Astrocyte (in vitro differentiated cells and primary cell): ENCODE measurements around the gene RPS10. TPM values are rescaled to one million over a fixed set of nuclear protein-coding genes. Genes with fewer than 3 reads are reported as not detected.

Source experiments
- DNase-seq: peaks from one replicate; pipeline ENCODE4 v3.0.0-alpha.2; 2010; ENCODE audit warnings: low read depth
- FAIRE-seq: peaks from 2 replicates; lab custom pipeline; 2011; peaks lifted over from hg19 to GRCh38; lab: Jason Lieb, UNC
- H2AFZ ChIP-seq: 2 replicates; pipeline ENCODE4 v1.6.0; 2012; ENCODE audit warnings: low read depth, low read length, inconsistent platforms
- H3K27ac ChIP-seq: 2 replicates; pipeline ENCODE4 v1.5.1; 2011; ENCODE audit warnings: low read depth, low read length, inconsistent platforms
- H3K27me3 ChIP-seq: 2 replicates; pipeline ENCODE4 v1.6.0; 2011; ENCODE audit warnings: low read length, inconsistent platforms; ENCODE audit not compliant: insufficient read depth
- H3K36me3 ChIP-seq: 2 replicates; pipeline ENCODE4 v1.5.1; 2011; ENCODE audit warnings: low read length, inconsistent platforms; ENCODE audit not compliant: insufficient read depth
- H3K4me1 ChIP-seq: 2 replicates; pipeline ENCODE4 v1.5.1; 2011; ENCODE audit warnings: low read length, inconsistent platforms; ENCODE audit not compliant: insufficient read depth
- H3K4me2 ChIP-seq: 2 replicates; pipeline ENCODE4 v1.6.0; 2012; ENCODE audit warnings: low read length, inconsistent platforms
- H3K4me3 ChIP-seq: 2 replicates; pipeline ENCODE4 v1.5.1; 2011; ENCODE audit warnings: low read depth, mild to moderate bottlenecking, low read length, inconsistent platforms; ENCODE audit not compliant: insufficient read depth
- H3K79me2 ChIP-seq: 2 replicates; pipeline ENCODE4 v1.6.0; 2012; ENCODE audit warnings: mild to moderate bottlenecking, low read length, inconsistent platforms; ENCODE audit not compliant: insufficient read depth
- H3K9ac ChIP-seq: 2 replicates; pipeline ENCODE4 v1.6.0; 2012; ENCODE audit warnings: mild to moderate bottlenecking, low read length, inconsistent platforms
- H3K9me3 ChIP-seq: 2 replicates; pipeline ENCODE4 v1.5.1; 2012; ENCODE audit warnings: low read depth, mild to moderate bottlenecking, low read length, inconsistent platforms; ENCODE audit not compliant: insufficient read depth
- H4K20me1 ChIP-seq: 2 replicates; pipeline ENCODE4 v1.6.0; 2012; ENCODE audit warnings: low read length, inconsistent platforms; ENCODE audit not compliant: insufficient read depth
- H3K27ac Mint-ChIP-seq: one replicate; pipeline ENCODE4 v1.8.0; 2021; ENCODE audit warnings: mild to moderate bottlenecking, mixed read lengths; ENCODE audit not compliant: unreplicated experiment
- H3K27me3 Mint-ChIP-seq: one replicate; pipeline ENCODE4 v1.8.0; 2021; ENCODE audit warnings: low read depth, mixed read lengths; ENCODE audit not compliant: unreplicated experiment
- H3K36me3 Mint-ChIP-seq: one replicate; pipeline ENCODE4 v1.8.0; 2021; ENCODE audit warnings: low read depth, mixed read lengths; ENCODE audit not compliant: unreplicated experiment
- H3K4me1 Mint-ChIP-seq: one replicate; pipeline ENCODE4 v1.8.0; 2021; ENCODE audit warnings: low read depth, mixed read lengths; ENCODE audit not compliant: unreplicated experiment
- H3K4me3 Mint-ChIP-seq: one replicate; pipeline ENCODE4 v1.8.0; 2021; ENCODE audit warnings: mild to moderate bottlenecking, moderate library complexity, mixed read lengths; ENCODE audit not compliant: unreplicated experiment
- H3K9me3 Mint-ChIP-seq: one replicate; pipeline ENCODE4 v1.8.0; 2021; ENCODE audit warnings: mild to moderate bottlenecking, mixed read lengths; ENCODE audit not compliant: unreplicated experiment
- CTCF ChIP-seq: IDR thresholded peaks from 2 replicates; pipeline ENCODE4 v1.5.1; 2011; ENCODE audit warnings: low read depth, mild to moderate bottlenecking, inconsistent platforms, low read length, moderate library complexity; ENCODE audit not compliant: insufficient read depth
- EZH2 ChIP-seq: IDR thresholded peaks from 2 replicates; pipeline ENCODE4 v1.6.1; 2012; ENCODE audit warnings: mild to moderate bottlenecking, low read length, inconsistent platforms; ENCODE audit not compliant: insufficient read depth
- total RNA-seq: library from RNA; stranded (reverse); gene quantifications from 2 replicates; pipeline ENCODE4 v1.2.1, GENCODE V29; 2021

The RPS10 gene
- total RNA-seq, 1 donor from 2014 or later, result 1,326 TPM

GRCh38 chr6:34439442-34439841 lies 13.6 kb upstream of the RPS10 start:
- no peaks in the 10 kb centered on the region for H3K36me3 ChIP-seq
- H3K27me3 ChIP-seq, result no peaks in the 10 kb centered on the region
- no peak overlapping the region for H3K4me2 ChIP-seq
- Mint-ChIP-seq H3K27ac (no peak overlapping the region), H3K4me3 (no peak overlapping the region), H3K9me3 (peaks cover 2% of the 10 kb centered on the region), H3K27me3 (no peaks in the 10 kb centered on the region), H3K4me1 (no peaks in the 10 kb centered on the region), H3K36me3 (no peaks in the 10 kb centered on the region)
- FAIRE-seq (no peak), DNase-seq (no peak)
- TF ChIP-seq CTCF, result no peak
- no peak for TF ChIP-seq EZH2
- H3K27ac ChIP-seq, result no peak overlapping the region
- H3K4me1 ChIP-seq, result no peaks in the 10 kb centered on the region
- H2AFZ ChIP-seq, result no peak overlapping the region
- no peaks in the 10 kb centered on the region for H4K20me1 ChIP-seq
- H3K9ac ChIP-seq, result no peak overlapping the region
- H3K79me2 ChIP-seq, result no peaks in the 10 kb centered on the region
- no peak overlapping the region for H3K4me3 ChIP-seq
- H3K9me3 ChIP-seq, result no peaks in the 10 kb centered on the region

GRCh38 chr6:34438705-34439104 lies 12.8 kb upstream of the RPS10 start:
- no peaks in the 10 kb centered on the region for H3K9me3 ChIP-seq
- Mint-ChIP-seq H3K4me3 (no peak overlapping the region), H3K27ac (no peak overlapping the region), H3K27me3 (no peaks in the 10 kb centered on the region), H3K36me3 (no peaks in the 10 kb centered on the region), H3K4me1 (no peaks in the 10 kb centered on the region), H3K9me3 (peaks cover 2% of the 10 kb centered on the region)
- H3K4me1 ChIP-seq, result no peaks in the 10 kb centered on the region
- H3K4me3 ChIP-seq, result no peak overlapping the region
- no peaks in the 10 kb centered on the region for H3K36me3 ChIP-seq
- no peak overlapping the region for H3K9ac ChIP-seq
- no peak overlapping the region for H3K4me2 ChIP-seq
- DNase-seq (no peak), FAIRE-seq (no peak)
- no peaks in the 10 kb centered on the region for H3K79me2 ChIP-seq
- no peaks in the 10 kb centered on the region for H4K20me1 ChIP-seq
- no peak overlapping the region for H2AFZ ChIP-seq
- H3K27me3 ChIP-seq, result no peaks in the 10 kb centered on the region
- TF ChIP-seq CTCF (no peak), EZH2 (no peak)
- H3K27ac ChIP-seq, result no peak overlapping the region

- Mint-ChIP-seq H3K36me3 (no peaks in the 10 kb centered on the region), H3K4me3 (no peak overlapping the region), H3K27ac (no peak overlapping the region), H3K27me3 (no peaks in the 10 kb centered on the region), H3K4me1 (no peaks in the 10 kb centered on the region), H3K9me3 (peaks cover 2% of the 10 kb centered on the region)
- no peaks in the 10 kb centered on the region for H4K20me1 ChIP-seq
- no peak overlapping the region for H2AFZ ChIP-seq
- no peaks in the 10 kb centered on the region for H3K27me3 ChIP-seq
- no peak overlapping the region for H3K4me3 ChIP-seq
- no peaks in the 10 kb centered on the region for H3K9me3 ChIP-seq
- H3K36me3 ChIP-seq, result no peaks in the 10 kb centered on the region
- H3K9ac ChIP-seq, result no peak overlapping the region
- H3K79me2 ChIP-seq, result no peaks in the 10 kb centered on the region
- no peak for TF ChIP-seq CTCF
- TF ChIP-seq EZH2, result no peak
- no peak overlapping the region for H3K27ac ChIP-seq
- no peak for DNase-seq
- no peak overlapping the region for H3K4me2 ChIP-seq
- FAIRE-seq, result no peak
- no peaks in the 10 kb centered on the region for H3K4me1 ChIP-seq
These were observed 11.7 kb upstream of the RPS10 start for GRCh38 chr6:34437644-34437970.
